SK-N-SH treated with all-trans-retinoic acid at 6 μM for 48 hours (cell line): Measurements from ENCODE around the gene FOXJ3.
A peak's percentile ranks its signal among the peaks of the same experiment; 100 is the strongest.

Experiments used
- ATAC-seq: fragments of 200-7000 bp; cut with Tn5 transposase; 3 replicates; pipeline ENCODE4 v1.9.1; 2020; ENCODE audit warnings: mild to moderate bottlenecking, moderate library complexity
- ARNTL ChIP-seq: fragments of 450-650 bp; formaldehyde crosslinking; IDR thresholded peaks from 2 replicates; pipeline ENCODE4 v1.5.0; 2020; ENCODE audit warnings: low read depth, mild to moderate bottlenecking, moderate library complexity, borderline replicate concordance
- BACH2 ChIP-seq: fragments of 250-450 bp; sonication (Bioruptor Pico); IDR thresholded peaks from 2 replicates; pipeline ENCODE4 v1.9.0; 2021; ENCODE audit warnings: mild to moderate bottlenecking, borderline replicate concordance
- CREB5 ChIP-seq: fragments of 250-450 bp; sonication (Bioruptor Pico); IDR thresholded peaks from 2 replicates; pipeline ENCODE4 v1.5.1; 2020; ENCODE audit warnings: low read depth, mild to moderate bottlenecking, moderate library complexity
- CSDC2 ChIP-seq: fragments of 250-450 bp; sonication (Bioruptor Pico); IDR thresholded peaks from 2 replicates; pipeline ENCODE4 v1.5.0; 2020; ENCODE audit warnings: mild to moderate bottlenecking, moderate library complexity
- CSRNP3 ChIP-seq: fragments of 250-450 bp; sonication (Bioruptor Pico); IDR thresholded peaks from 2 replicates; pipeline ENCODE4 v1.5.1; 2021; ENCODE audit warnings: mild to moderate bottlenecking, moderate library complexity
- ESRRG ChIP-seq: fragments of 250-450 bp; sonication (Bioruptor Pico); IDR thresholded peaks from 2 replicates; pipeline ENCODE4 v1.6.1; 2021; ENCODE audit warnings: mild to moderate bottlenecking
- GLIS3 ChIP-seq: fragments of 250-450 bp; sonication (Bioruptor Pico); IDR thresholded peaks from 2 replicates; pipeline ENCODE4 v1.5.0; 2020; ENCODE audit warnings: mild to moderate bottlenecking, moderate library complexity
- ISL1 ChIP-seq: fragments of 250-450 bp; sonication (Bioruptor Pico); IDR thresholded peaks from 2 replicates; pipeline ENCODE4 v2.1.2; 2022; ENCODE audit warnings: mild to moderate bottlenecking, moderate library complexity
- PATZ1 ChIP-seq: fragments of 250-450 bp; sonication (Bioruptor Pico); IDR thresholded peaks from 2 replicates; pipeline ENCODE4 v1.8.0; 2020; ENCODE audit warnings: mild to moderate bottlenecking, moderate library complexity, borderline replicate concordance
- POU6F1 ChIP-seq: fragments of 250-450 bp; sonication (Bioruptor Pico); IDR thresholded peaks from 2 replicates; pipeline ENCODE4 v1.8.0; 2021; ENCODE audit warnings: low read depth, mild to moderate bottlenecking, moderate library complexity, borderline replicate concordance
- PPARA ChIP-seq: fragments of 250-450 bp; sonication (Bioruptor Pico); IDR thresholded peaks from 2 replicates; pipeline ENCODE4 v1.5.0; 2020; ENCODE audit warnings: mild to moderate bottlenecking, borderline replicate concordance
- RARB ChIP-seq: fragments of 250-450 bp; sonication (Bioruptor Pico); IDR thresholded peaks from 2 replicates; pipeline ENCODE4 v1.8.0; 2021; ENCODE audit warnings: mild to moderate bottlenecking, moderate library complexity
- SNAI2 ChIP-seq: fragments of 250-450 bp; sonication (Bioruptor Pico); IDR thresholded peaks from 2 replicates; pipeline ENCODE4 v1.5.0; 2020; ENCODE audit warnings: mild to moderate bottlenecking, moderate library complexity
- TOX ChIP-seq: fragments of 250-450 bp; sonication (Bioruptor Pico); IDR thresholded peaks from 2 replicates; pipeline ENCODE4 v1.8.0; 2021; ENCODE audit warnings: mild to moderate bottlenecking, moderate library complexity, borderline replicate concordance
- TSHZ2 ChIP-seq: fragments of 250-450 bp; sonication (Bioruptor Pico); IDR thresholded peaks from 2 replicates; pipeline ENCODE4 v1.5.0; 2020; ENCODE audit warnings: mild to moderate bottlenecking, moderate library complexity
- ZC3H10 ChIP-seq: fragments of 250-450 bp; sonication (Bioruptor Pico); IDR thresholded peaks from 2 replicates; pipeline ENCODE4 v1.5.1; 2021; ENCODE audit warnings: mild to moderate bottlenecking, moderate library complexity
- ZFP3 ChIP-seq: fragments of 250-450 bp; sonication (Bioruptor Pico); IDR thresholded peaks from 2 replicates; pipeline ENCODE4 v1.5.0; 2020; ENCODE audit warnings: mild to moderate bottlenecking, moderate library complexity
- ZFP30 ChIP-seq: fragments of 450-650 bp; formaldehyde crosslinking; IDR thresholded peaks from 2 replicates; pipeline ENCODE4 v1.5.0; 2022; ENCODE audit warnings: mild to moderate bottlenecking, moderate library complexity
- ZNF565 ChIP-seq: fragments of 450-650 bp; formaldehyde crosslinking; conservative IDR thresholded peaks from 2 replicates; pipeline ENCODE4 v1.5.0; 2020; ENCODE audit warnings: low read depth, mild to moderate bottlenecking, moderate library complexity
- ZNF70 ChIP-seq: fragments of 450-650 bp; formaldehyde crosslinking; IDR thresholded peaks from 2 replicates; pipeline ENCODE4 v1.5.0; 2020; ENCODE audit warnings: mild to moderate bottlenecking, moderate library complexity
- ZNF8 ChIP-seq: fragments of 450-650 bp; formaldehyde crosslinking; IDR thresholded peaks from 2 replicates; pipeline ENCODE4 v1.5.0; 2020; ENCODE audit warnings: mild to moderate bottlenecking, moderate library complexity

Gene FOXJ3

GRCh38 chr1:42221952-42222606 lies 113.0 kb downstream of the FOXJ3 start (continued):
- TF ChIP-seq PATZ1 (CRISPR knock-in tag) (peak; percentile 77; the same call in 1 of the 2 replicates), POU6F1 (CRISPR knock-in tag) (no peak), ESRRG (CRISPR knock-in tag) (peak; percentile 34; the same call in 1 of the 2 replicates), ARNTL (no peak), ZNF8 (CRISPR knock-in tag) (no peak; the same call in 1 of the 2 replicates), SNAI2 (CRISPR knock-in tag) (0 out of 2 replicates have a peak, but pooled peaks have one; percentile 17), CSRNP3 (CRISPR knock-in tag) (no peak), ZNF70 (CRISPR knock-in tag) (no peak), ISL1 (CRISPR knock-in tag) (peak; percentile 93), RARB (CRISPR knock-in tag) (no peak)

- ATAC-seq: no peak
- TF ChIP-seq ZFP3 (CRISPR knock-in tag) (no peak), BACH2 (no peak), CSRNP3 (CRISPR knock-in tag) (no peak), ESRRG (CRISPR knock-in tag) (no peak), ZNF565 (CRISPR knock-in tag) (no peak), ZFP30 (no peak), GLIS3 (CRISPR knock-in tag) (no peak), ZNF8 (CRISPR knock-in tag) (no peak), TOX (CRISPR knock-in tag) (no peak), CSDC2 (CRISPR knock-in tag) (no peak), TSHZ2 (CRISPR knock-in tag) (no peak), ISL1 (CRISPR knock-in tag) (no peak), PATZ1 (CRISPR knock-in tag) (no peak), CREB5 (no peak), ZC3H10 (no peak), ZNF70 (CRISPR knock-in tag) (no peak), PPARA (CRISPR knock-in tag) (no peak)
These were observed 113.6 kb downstream of the FOXJ3 start for GRCh38 chr1:42221456-42221855.
